Measurements from ENCODE around the gene ABCB9. TPM values are rescaled to one million over a fixed set of nuclear protein-coding genes. Genes with fewer than 3 reads are reported as not detected.
A peak's percentile ranks its signal among the peaks of the same experiment; 100 is the strongest.

The ABCB9 gene
- total and polyA plus RNA-seq, 9 donors = 1.7 to 14.3 (median 5.5) TPM

- intact Hi-C loops (cut with DNase I) = loop anchor here in 3 of 4 donors (2.0 to 10.0 kb wide), 3 partner anchors 90 to 157 kb away; no protein-coding TSS in a partner anchor
- H3K36me3 ChIP-seq = no peaks in the 10 kb centered on the region
- no peaks in the 10 kb centered on the region for H3K4me1 ChIP-seq (ENCODE audit: insufficient read depth)
- no peak overlapping the region for H3K4me3 ChIP-seq
- no peaks in the 10 kb centered on the region for H3K27me3 ChIP-seq
- H3K9me3 ChIP-seq = no peaks in the 10 kb centered on the region
- H3K27ac ChIP-seq = no peak overlapping the region
- TF ChIP-seq EP300 (IDR thresholded peaks at IDR 0.05) = no peak
- peak; percentile 55 to 63 (median 58) for TF ChIP-seq CTCF (IDR thresholded peaks at IDR 0.05)
- WGBS, 3 donors = 73 to 76% (median 75%) methylated on average over 12 of the region's 12 CpGs
- peak; percentile 52 to 77 (median 67) for DNase-seq
Measured at GRCh38 chr12:122951979-122952892, 14.0 kb downstream of the ABCB9 start.

- H3K36me3 ChIP-seq = no peaks in the 10 kb centered on the region
- 89 to 93% (median 92%) methylated on average over 9 of the region's 9 CpGs for WGBS, 3 donors
- H3K9me3 ChIP-seq = no peaks in the 10 kb centered on the region
- no peaks in the 10 kb centered on the region for H3K27me3 ChIP-seq
- TF ChIP-seq CTCF (IDR thresholded peaks at IDR 0.05) = no peak
- TF ChIP-seq EP300 (IDR thresholded peaks at IDR 0.05) = no peak
- no peak for TF ChIP-seq POLR2A (IDR thresholded peaks at IDR 0.05)
- intact Hi-C loops (cut with DNase I) = loop anchor here in 2 of 4 donors (5.0 to 10.0 kb wide), 2 partner anchors 89 to 157 kb away; no protein-coding TSS in a partner anchor
- no peak overlapping the region for H3K27ac ChIP-seq
- H3K4me3 ChIP-seq = no peak overlapping the region
- H3K4me1 ChIP-seq (ENCODE audit: insufficient read depth) = no peaks in the 10 kb centered on the region
- no peak for DNase-seq
Measured at GRCh38 chr12:122951406-122951805, 14.9 kb downstream of the ABCB9 start.

GRCh38 chr12:122949816-122950675, 16.2 kb downstream of the ABCB9 start:
- TF ChIP-seq POLR2A (IDR thresholded peaks at IDR 0.05) (no peak), EP300 (IDR thresholded peaks at IDR 0.05) (no peak), CTCF (IDR thresholded peaks at IDR 0.05) (no peak)
- DNase-seq = no peak
- WGBS, 3 donors = 87 to 94% (median 89%) methylated on average over 27 of the region's 27 CpGs
- Histone ChIP-seq H3K4me3 (no peak overlapping the region), H3K27me3 (no peaks in the 10 kb centered on the region), H3K36me3 (no peaks in the 10 kb centered on the region), H3K4me1 (ENCODE audit: insufficient read depth) (no peaks in the 10 kb centered on the region), H3K9me3 (no peaks in the 10 kb centered on the region), H3K27ac (no peak overlapping the region)
- intact Hi-C loops (cut with DNase I) = loop anchor here (5.0 to 10.0 kb wide), 2 partner anchors 88 to 155 kb away; no protein-coding TSS in a partner anchor

GRCh38 chr12:122949405-122949804, 16.9 kb downstream of the ABCB9 start:
- Histone ChIP-seq H3K9me3 (no peaks in the 10 kb centered on the region), H3K36me3 (no peaks in the 10 kb centered on the region), H3K27ac (no peak overlapping the region), H3K4me3 (no peak overlapping the region), H3K27me3 (no peaks in the 10 kb centered on the region), H3K4me1 (ENCODE audit: insufficient read depth) (no peaks in the 10 kb centered on the region)
- 76 to 87% (median 83%) methylated on average over 7 to 8 of the region's 8 CpGs for WGBS, 3 donors
- no peak for DNase-seq
- TF ChIP-seq POLR2A (IDR thresholded peaks at IDR 0.05) (no peak), CTCF (IDR thresholded peaks at IDR 0.05) (no peak), EP300 (IDR thresholded peaks at IDR 0.05) (no peak)
- intact Hi-C loops (cut with DNase I) = loop anchor here in 3 of 4 donors (5.0 to 10.0 kb wide), 2 partner anchors 87 to 155 kb away; no protein-coding TSS in a partner anchor
